ENCODE results near the gene CR1L. TPM values are rescaled to one million over a fixed set of nuclear protein-coding genes. Genes with fewer than 3 reads are reported as not detected.
"Not testable (repeated sequence)": the region's sequence is repeated elsewhere in the genome, so short reads cannot be mapped to it uniquely, and the experiment has no call there.

CR1L gene
- total RNA-seq, 1 experiment from 2014 or later: 13.7 TPM

- TF ChIP-seq ZNF281 (CRISPR knock-in tag; IDR thresholded peaks at IDR 0.05) (no peak), ZNF219 (CRISPR knock-in tag; IDR thresholded peaks at IDR 0.05; ENCODE audit: borderline replicate concordance) (no peak), ZMAT4 (CRISPR knock-in tag; IDR thresholded peaks at IDR 0.05) (no peak), ARID4B (CRISPR knock-in tag; IDR thresholded peaks at IDR 0.05; ENCODE audit: borderline replicate concordance) (no peak), IRF2 (CRISPR knock-in tag; IDR thresholded peaks at IDR 0.05; ENCODE audit: borderline replicate concordance, low read depth) (no peak), HMGA2 (CRISPR knock-in tag; IDR thresholded peaks at IDR 0.05) (no peak), ZNF425 (CRISPR knock-in tag; conservative IDR thresholded peaks at IDR 0.05) (no peak), ATF2 (CRISPR knock-in tag; IDR thresholded peaks at IDR 0.05; ENCODE audit: borderline replicate concordance, low read depth) (no peak), ZNF423 (CRISPR knock-in tag; IDR thresholded peaks at IDR 0.05) (no peak), CDX4 (CRISPR knock-in tag; IDR thresholded peaks at IDR 0.05; ENCODE audit: borderline replicate concordance) (no peak), ESRRA (CRISPR knock-in tag; IDR thresholded peaks at IDR 0.05; ENCODE audit: borderline replicate concordance) (no peak)
Measured at GRCh38 chr1:207620543-207620893, 24.4 kb upstream of the CR1L start (continued).

GRCh38 chr1:207625504-207626071, 19.3 kb upstream of the CR1L start:
- H3K36me3 Mint-ChIP-seq: peaks cover 18% of the 10 kb centered on the region
- POLR2A ChIA-PET, ATAC-seq: not testable (repeated sequence)

More at GRCh38 chr1:207625504-207626071, 19.3 kb upstream of the CR1L start:
- H3K9me3 Mint-ChIP-seq: peaks cover 18% of the 10 kb centered on the region
- H3K27me3 Mint-ChIP-seq (ENCODE audit: low read depth); CTCF ChIA-PET; DNase-seq (ENCODE audit: low spot score); H3K4me3 Mint-ChIP-seq; H3K27ac Mint-ChIP-seq: not testable (repeated sequence)
- peaks cover 24% of the 10 kb centered on the region for H3K4me1 Mint-ChIP-seq

Data from WTC11 (cell line).